Fibroblast of peridontal ligament (primary cell): ENCODE results near the gene MMP21.

Source experiments
- DNase-seq: peaks from one replicate; pipeline ENCODE4 v3.0.0-alpha.2; 2010; ENCODE audit errors: extremely low read depth

MMP21 gene

DNA sequence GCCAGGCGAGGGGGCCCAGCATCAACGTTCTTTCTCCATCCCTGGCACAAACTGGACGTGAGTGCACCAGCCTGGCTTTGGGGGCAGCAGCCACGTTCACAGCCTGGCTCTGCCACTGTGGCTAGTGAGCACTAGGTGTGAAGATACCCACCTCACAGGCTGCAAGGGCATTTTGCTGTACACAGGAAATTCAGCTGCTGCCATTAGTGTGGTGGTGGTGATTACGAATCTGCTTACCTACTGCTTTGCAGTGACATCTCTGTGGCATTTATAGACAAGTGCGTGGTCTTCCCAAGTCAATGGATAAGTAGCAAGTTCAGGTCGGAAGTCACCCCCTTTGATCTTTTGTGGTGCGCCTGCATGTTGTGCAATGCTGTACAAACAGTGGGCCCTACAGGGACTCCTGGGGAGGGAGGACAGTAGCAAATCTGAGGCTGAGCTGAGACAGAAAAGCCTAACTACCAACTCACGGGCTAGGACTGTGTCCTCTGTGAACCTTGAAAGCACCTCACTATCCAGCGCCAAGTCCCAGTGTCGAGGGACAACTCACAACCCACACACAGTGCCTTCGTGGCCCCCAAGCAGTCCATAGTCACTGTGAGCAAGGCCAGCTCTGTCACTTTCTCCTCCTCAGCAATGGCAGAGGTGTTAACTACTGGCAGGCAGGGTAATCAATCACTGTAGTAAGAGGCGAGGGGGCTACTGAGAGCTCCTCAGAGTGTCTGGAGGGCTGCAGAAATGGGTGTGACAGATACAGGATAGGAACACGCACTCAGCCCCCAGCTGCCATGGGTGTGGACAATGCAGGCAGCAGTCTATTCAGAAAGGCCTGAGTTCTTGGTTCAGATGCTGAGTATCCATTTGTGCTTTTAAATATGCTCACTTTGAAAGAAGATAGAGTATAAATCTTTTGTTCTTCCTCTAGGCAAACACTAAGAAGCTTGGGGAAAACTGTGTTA lies 17.0 kb upstream of the MMP21 start:
- DNase-seq, result no peak

GRCh38 chr10:125788156-125789034 lies 12.8 kb upstream of the MMP21 start:
- no peak for DNase-seq

DNA sequence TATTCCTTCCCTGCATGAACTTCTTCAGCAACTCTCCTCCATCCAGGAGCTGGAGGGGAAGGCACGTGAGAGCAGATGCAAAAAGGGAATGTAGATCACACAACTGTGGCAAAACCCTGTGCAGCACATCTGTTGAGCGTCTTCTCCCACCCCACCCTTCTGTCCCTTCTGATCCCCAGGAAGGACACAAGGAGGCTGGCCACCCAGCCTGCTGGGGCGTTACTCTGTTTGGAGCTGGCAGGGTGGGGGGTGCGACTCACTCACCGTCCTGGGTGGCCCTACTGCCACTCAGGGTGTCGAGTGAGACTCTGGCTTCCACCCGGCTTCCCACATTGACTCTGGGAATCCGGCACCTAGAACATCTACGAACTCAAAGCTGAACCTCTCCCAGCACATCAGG lies 10.2 kb upstream of the MMP21 start:
- no peak for DNase-seq

DNA sequence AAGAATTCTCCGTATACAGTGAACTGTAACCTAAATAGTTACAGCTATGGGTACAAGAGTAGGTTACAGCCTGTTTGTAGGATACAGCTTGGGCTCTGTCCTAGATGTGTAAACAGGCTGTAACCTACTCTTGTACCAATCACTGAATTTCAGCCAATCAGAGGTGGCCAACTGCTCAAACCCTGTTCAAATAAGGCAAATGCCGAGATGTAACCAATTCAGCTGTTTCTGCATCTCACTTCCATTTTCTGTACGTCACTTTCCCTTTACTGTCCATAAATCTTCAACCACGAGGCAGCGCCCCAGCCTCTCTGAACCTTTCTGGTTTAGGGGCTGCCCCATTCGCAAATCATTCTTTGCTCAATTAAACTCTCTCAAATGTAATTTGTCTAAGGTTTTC lies 8.3 kb upstream of the MMP21 start:
- no peak for DNase-seq

- no peak for DNase-seq
Measured at GRCh38 chr10:125783408-125783807, 7.8 kb upstream of the MMP21 start.

- no peak for DNase-seq
Measured at GRCh38 chr10:125782616-125783015, 7.0 kb upstream of the MMP21 start.

DNA sequence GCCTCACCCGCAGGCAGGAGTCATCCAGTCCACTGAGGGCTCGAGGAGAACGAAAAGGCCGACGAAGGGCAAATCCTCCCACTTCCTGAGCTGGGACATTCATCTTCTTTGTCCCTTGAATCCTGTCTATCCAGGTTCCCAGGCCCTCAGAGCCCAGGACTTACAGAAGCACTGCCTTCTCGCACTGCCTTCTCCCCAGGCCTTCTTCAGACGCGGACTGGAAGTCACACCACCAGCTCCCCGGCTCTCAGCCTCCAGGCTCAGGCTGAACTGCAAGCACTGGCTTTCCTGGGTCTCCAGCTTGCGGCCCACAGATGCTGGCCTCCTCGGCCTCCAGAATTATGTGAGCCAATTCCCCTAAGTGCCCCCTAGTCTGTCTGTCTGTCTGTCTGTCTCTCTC lies 6.4 kb upstream of the MMP21 start:
- no peak for DNase-seq

- DNase-seq, result no peak
Measured at GRCh38 chr10:125781374-125781773, 5.8 kb upstream of the MMP21 start.

GRCh38 chr10:125779403-125780327 lies 4.0 kb upstream of the MMP21 start:
- DNase-seq, result no peak

- DNase-seq, result no peak
Measured at GRCh38 chr10:125778556-125778955, 2.9 kb upstream of the MMP21 start.

- no peak for DNase-seq
Measured at GRCh38 chr10:125777806-125778205, 2.2 kb upstream of the MMP21 start.

- DNase-seq, result no peak
Measured at GRCh38 chr10:125774581-125775191, 935 bp downstream of the MMP21 start.

- DNase-seq, result no peak
Measured at GRCh38 chr10:125773687-125774543, 1.7 kb downstream of the MMP21 start.

- no peak for DNase-seq
Measured at GRCh38 chr10:125772864-125773180, 2.8 kb downstream of the MMP21 start.

DNA sequence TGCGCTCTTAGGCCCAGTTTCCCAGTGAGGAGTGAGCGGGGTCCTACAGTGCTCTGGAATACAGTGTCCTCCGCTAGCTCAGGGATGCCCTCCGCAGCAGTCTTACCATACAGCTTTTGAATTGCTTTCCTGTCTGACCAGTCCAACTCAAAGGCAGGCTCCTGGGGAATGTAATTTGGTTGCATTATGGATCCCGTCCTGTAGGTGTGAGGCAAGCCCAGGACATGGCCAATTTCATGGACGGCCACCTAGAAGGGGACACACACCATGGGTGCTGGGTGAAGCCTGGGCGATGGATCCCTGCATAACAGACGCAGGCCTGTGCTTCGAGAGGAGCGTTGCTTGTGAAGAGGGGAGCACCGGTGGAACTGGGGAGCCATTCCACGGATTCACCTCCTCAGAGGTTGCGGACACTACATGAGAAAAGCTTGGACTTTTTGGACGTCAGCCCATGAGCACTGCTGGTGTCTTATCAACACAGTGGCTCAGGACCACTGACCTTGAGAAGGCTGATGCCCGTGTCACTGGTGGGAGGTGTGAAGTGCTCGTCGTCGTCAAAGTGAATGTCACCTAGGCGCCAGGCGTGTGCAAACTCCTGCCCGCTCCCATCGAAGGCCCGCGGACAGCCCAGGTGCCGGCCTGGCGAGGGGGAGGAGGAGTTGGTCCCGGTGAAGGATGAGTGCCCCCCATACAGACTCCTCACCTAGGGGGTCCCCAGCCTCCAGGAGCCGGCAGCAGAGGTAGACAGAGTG lies 3.3 kb downstream of the MMP21 start:
- DNase-seq, result no peak

GRCh38 chr10:125770844-125771243 lies 4.8 kb downstream of the MMP21 start:
- no peak for DNase-seq

GRCh38 chr10:125769175-125769574 lies 6.4 kb downstream of the MMP21 start:
- no peak for DNase-seq

- peak; percentile 64 for DNase-seq
Measured at GRCh38 chr10:125768219-125768855, 7.3 kb downstream of the MMP21 start.

DNA sequence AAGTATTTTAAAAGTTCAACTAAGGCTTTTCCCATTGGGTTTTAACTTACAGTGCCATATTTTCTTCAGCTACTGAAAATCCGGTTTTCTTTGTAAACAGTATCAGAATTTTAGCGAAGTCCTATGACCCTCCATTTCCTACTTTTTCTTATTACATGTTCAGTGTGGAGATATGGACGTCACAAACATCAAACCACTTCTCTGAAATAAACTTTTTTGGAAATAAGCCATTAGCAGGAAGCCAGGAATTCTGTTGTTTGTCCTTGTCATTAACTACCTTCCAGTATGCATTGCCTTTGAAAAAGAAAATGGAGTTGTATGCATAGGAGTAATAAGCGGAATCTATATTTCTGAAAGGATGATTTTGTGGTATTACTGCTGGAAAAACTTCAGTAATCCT lies 9.1 kb downstream of the MMP21 start:
- DNase-seq, result no peak
